OCI-LY7 (cell line): ENCODE measurements around the gene TTC22. TPM values are rescaled to one million over a fixed set of nuclear protein-coding genes. Genes with fewer than 3 reads are reported as not detected.

Experiments
- BruUV-seq: library from RNA; stranded (reverse); fragments of 400-500 nt; replicated peaks from 2 replicates; lab custom pipeline; 2021; lab: Mats Ljungman, UMichigan
- CTCF ChIA-PET: fragments of 300-600 bp; sonication (Branson Sonifier 250); formaldehyde crosslinking; loops from one replicate; lab custom pipeline; 2022; ENCODE audit warnings: antibody characterized with exemption; ENCODE audit not compliant: unreplicated experiment; lab: Charles Lee
- POLR2A ChIA-PET: fragments of 300-600 bp; sonication (Branson Sonifier 250); formaldehyde crosslinking; loops from one replicate; lab custom pipeline; 2022; ENCODE audit warnings: antibody characterized with exemption; lab: Charles Lee
- DNase-seq: peaks from one replicate; pipeline ENCODE4 v3.0.0-alpha.2; 2015; ENCODE audit warnings: low spot score
- H2AFZ ChIP-seq: fragments of 200-600 bp; sonication (generic), shearing (Covaris generic); 2 replicates; pipeline ENCODE4 v1.6.1; 2014; ENCODE audit warnings: mild to moderate bottlenecking, antibody characterized with exemption, low read length, moderate library complexity
- H3K27ac ChIP-seq: fragments of 200-600 bp; sonication (generic); 2 replicates; pipeline ENCODE4 v1.5.1; 2014; ENCODE audit warnings: mixed run types, low read depth, mild to moderate bottlenecking, moderate library complexity, low read length, inconsistent platforms; ENCODE audit not compliant: poor library complexity, severe bottlenecking
- H3K36me3 ChIP-seq: fragments of 200-600 bp; sonication (generic); 2 replicates; pipeline ENCODE4 v1.6.1; 2014; ENCODE audit warnings: mild to moderate bottlenecking, antibody characterized with exemption, low read length, moderate library complexity, mixed read lengths; ENCODE audit not compliant: insufficient read depth
- H3K4me1 ChIP-seq: fragments of 200-600 bp; sonication (generic); 2 replicates; pipeline ENCODE4 v1.5.1; 2014; ENCODE audit warnings: mild to moderate bottlenecking, low read length; ENCODE audit not compliant: insufficient read depth, poor library complexity, severe bottlenecking
- H3K4me2 ChIP-seq: fragments of 200-600 bp; sonication (generic); 2 replicates; pipeline ENCODE4 v1.6.1; 2014; ENCODE audit warnings: mild to moderate bottlenecking, low read length
- H3K4me3 ChIP-seq: fragments of 200-600 bp; sonication (generic); 2 replicates; pipeline ENCODE4 v1.5.1; 2014; ENCODE audit warnings: mild to moderate bottlenecking, low read depth, low read length; ENCODE audit not compliant: poor library complexity, severe bottlenecking
- H3K79me2 ChIP-seq: fragments of 200-600 bp; sonication (generic); 2 replicates; pipeline ENCODE4 v1.6.1; 2016; ENCODE audit warnings: low read depth, mild to moderate bottlenecking, low read length, moderate library complexity, mixed read lengths; ENCODE audit not compliant: insufficient read depth
- H3K9me2 ChIP-seq: fragments of 200-600 bp; sonication (generic); 2 replicates; pipeline ENCODE4 v1.6.1; 2016; ENCODE audit warnings: mild to moderate bottlenecking, low read length, mixed read lengths; ENCODE audit not compliant: insufficient read depth
- H3K9me3 ChIP-seq: fragments of 200-600 bp; sonication (generic); 2 replicates; pipeline ENCODE4 v1.6.1; 2014; ENCODE audit warnings: mild to moderate bottlenecking, mixed run types, low read length, mixed read lengths
- H4K20me1 ChIP-seq: fragments of 200-600 bp; sonication (generic); 2 replicates; pipeline ENCODE4 v1.6.1; 2014; ENCODE audit warnings: mild to moderate bottlenecking, antibody characterized with exemption, low read length, moderate library complexity, mixed read lengths; ENCODE audit not compliant: insufficient read depth
- CTCF ChIP-seq: fragments of 200-600 bp; sonication (generic); conservative IDR thresholded peaks from 2 replicates; pipeline ENCODE4 v1.5.1; 2014; ENCODE audit warnings: mild to moderate bottlenecking, antibody characterized with exemption, low read length, moderate library complexity, mixed read lengths
- EZH2phosphoT487 ChIP-seq: fragments of 200-600 bp; sonication (generic); IDR thresholded peaks from 2 replicates; pipeline ENCODE4 v1.6.1; 2018; ENCODE audit warnings: low read depth, borderline replicate concordance, mild to moderate bottlenecking, mixed run types, antibody characterized with exemption, low read length, moderate library complexity, mixed read lengths
- intact Hi-C: fragments of 100-400 bp; cut with micrococcal nuclease; formaldehyde crosslinking; loops from one replicate; pipeline ENCODE4 v1.10.0; 2022; ENCODE audit not compliant: unreplicated experiment
- total RNA-seq, 2 experiments: library from RNA; depleted of rRNA in 1 of 2; stranded (reverse); fragments of >200 nt in 1 of 2; shearing (Covaris generic) in 1 of 2; gene quantifications; 2 replicates each; pipeline ENCODE4 v1.2.3, GENCODE V29; 2014 to 2022

The TTC22 gene
- total RNA-seq, 2 experiments from 2014 or later, result not detected

- intact Hi-C loops, result no loop called here
- Histone ChIP-seq H3K4me3 (no peak overlapping the region), H3K9me3 (peaks cover 2% of the 10 kb centered on the region; the same call in 1 of the 2 replicates), H3K9me2 (no peaks in the 10 kb centered on the region), H3K27ac (no peak overlapping the region), H2AFZ (no peak overlapping the region), H3K79me2 (no peaks in the 10 kb centered on the region), H4K20me1 (no peaks in the 10 kb centered on the region), H3K4me2 (no peak overlapping the region), H3K36me3 (no peaks in the 10 kb centered on the region), H3K4me1 (no peaks in the 10 kb centered on the region)
- ChIA-PET POLR2A (no interaction called here), CTCF (no interaction called here)
- BruUV-seq, result no TSS peak
- DNase-seq, result no peak
- TF ChIP-seq EZH2phosphoT487, result no peak
- no peak for TF ChIP-seq CTCF
These were observed 32.0 kb upstream of the TTC22 start for GRCh38 chr1:54833121-54833520.

GRCh38 chr1:54826226-54826816 is 25.2 kb upstream of the TTC22 start:
- TF ChIP-seq CTCF (no peak), EZH2phosphoT487 (no peak)
- intact Hi-C loops, result no loop called here
- ChIA-PET POLR2A (no interaction called here), CTCF (no interaction called here)
- no TSS peak for BruUV-seq
- Histone ChIP-seq H3K36me3 (no peaks in the 10 kb centered on the region), H3K4me1 (no peaks in the 10 kb centered on the region), H2AFZ (no peak overlapping the region), H3K79me2 (no peaks in the 10 kb centered on the region), H3K4me2 (no peak overlapping the region), H4K20me1 (no peaks in the 10 kb centered on the region), H3K9me3 (peaks cover 21% of the 10 kb centered on the region), H3K27ac (no peak overlapping the region), H3K9me2 (no peaks in the 10 kb centered on the region), H3K4me3 (no peak overlapping the region)
- no peak for DNase-seq

GRCh38 chr1:54825696-54826095 is 24.6 kb upstream of the TTC22 start:
- H3K4me3 ChIP-seq, result no peak overlapping the region
- H2AFZ ChIP-seq, result no peak overlapping the region
- no peaks in the 10 kb centered on the region for H3K36me3 ChIP-seq
- ChIA-PET CTCF (no interaction called here), POLR2A (no interaction called here)
- H3K9me2 ChIP-seq, result no peaks in the 10 kb centered on the region
- H3K4me2 ChIP-seq, result no peak overlapping the region
- intact Hi-C loops, result no loop called here
- DNase-seq, result no peak
- no peak overlapping the region for H3K27ac ChIP-seq
- no TSS peak for BruUV-seq
- TF ChIP-seq EZH2phosphoT487, result no peak
- no peak for TF ChIP-seq CTCF
- H3K4me1 ChIP-seq, result no peaks in the 10 kb centered on the region
- no peaks in the 10 kb centered on the region for H3K79me2 ChIP-seq
- H4K20me1 ChIP-seq, result no peaks in the 10 kb centered on the region
- peaks cover 21% of the 10 kb centered on the region for H3K9me3 ChIP-seq
